ENCODE measurements around the gene MYH6. TPM values are rescaled to one million over a fixed set of nuclear protein-coding genes. Genes with fewer than 3 reads are reported as not detected.
A peak's percentile ranks its signal among the peaks of the same experiment; 100 is the strongest.

The MYH6 gene
- total and polyA plus RNA-seq, 12 donors: 76.6 to 7,525 (median 314) TPM

DNA sequence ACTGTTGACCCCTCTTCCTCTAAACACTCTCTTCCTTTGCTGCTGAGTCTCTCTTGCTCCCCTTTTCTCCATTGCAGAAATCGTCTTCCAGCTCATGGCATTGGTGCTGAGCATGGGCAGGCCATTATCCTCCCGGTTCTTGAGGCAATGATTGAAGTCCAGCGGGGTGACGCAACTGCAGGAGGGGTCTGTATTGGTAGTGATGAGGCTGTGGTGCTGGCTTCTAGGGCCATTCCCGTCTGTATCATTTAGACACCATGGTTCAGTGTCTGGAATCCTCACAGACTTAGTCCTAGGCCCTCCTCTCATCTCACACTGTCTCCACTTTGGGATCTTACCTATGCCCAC lies 54.7 kb downstream of the MYH6 start:
- DNase-seq (no peak), ATAC-seq (no peak)
- 81 to 85% methylated on average over 5 of the region's 5 CpGs for WGBS, 2 donors
- peak overlapping the region in 1 of 10 donors; percentile 63 for H3K4me3 ChIP-seq
- intact Hi-C loops (cut with DNase I): no loop called here
- H3K36me3 ChIP-seq: peaks cover 0 to 14% (median 0%) of the 10 kb centered on the region in 9 donors
- peak overlapping the region in 1 of 10 donors; percentile 70 for H3K27ac ChIP-seq
- TF ChIP-seq, protein P1, sequence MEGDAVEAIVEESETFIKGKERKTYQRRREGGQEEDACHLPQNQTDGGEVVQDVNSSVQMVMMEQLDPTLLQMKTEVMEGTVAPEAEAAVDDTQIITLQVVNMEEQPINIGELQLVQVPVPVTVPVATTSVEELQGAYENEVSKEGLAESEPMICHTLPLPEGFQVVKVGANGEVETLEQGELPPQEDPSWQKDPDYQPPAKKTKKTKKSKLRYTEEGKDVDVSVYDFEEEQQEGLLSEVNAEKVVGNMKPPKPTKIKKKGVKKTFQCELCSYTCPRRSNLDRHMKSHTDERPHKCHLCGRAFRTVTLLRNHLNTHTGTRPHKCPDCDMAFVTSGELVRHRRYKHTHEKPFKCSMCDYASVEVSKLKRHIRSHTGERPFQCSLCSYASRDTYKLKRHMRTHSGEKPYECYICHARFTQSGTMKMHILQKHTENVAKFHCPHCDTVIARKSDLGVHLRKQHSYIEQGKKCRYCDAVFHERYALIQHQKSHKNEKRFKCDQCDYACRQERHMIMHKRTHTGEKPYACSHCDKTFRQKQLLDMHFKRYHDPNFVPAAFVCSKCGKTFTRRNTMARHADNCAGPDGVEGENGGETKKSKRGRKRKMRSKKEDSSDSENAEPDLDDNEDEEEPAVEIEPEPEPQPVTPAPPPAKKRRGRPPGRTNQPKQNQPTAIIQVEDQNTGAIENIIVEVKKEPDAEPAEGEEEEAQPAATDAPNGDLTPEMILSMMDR (IDR thresholded peaks at IDR 0.05): no peak
- peaks cover 0 to 25% (median 9%) of the 10 kb centered on the region in 9 donors for H3K4me1 ChIP-seq
- no peaks in the 10 kb centered on the region for H3K9me3 ChIP-seq
- H3K27me3 ChIP-seq: peaks cover 0 to 45% (median 0%) of the 10 kb centered on the region in 7 donors

DNA sequence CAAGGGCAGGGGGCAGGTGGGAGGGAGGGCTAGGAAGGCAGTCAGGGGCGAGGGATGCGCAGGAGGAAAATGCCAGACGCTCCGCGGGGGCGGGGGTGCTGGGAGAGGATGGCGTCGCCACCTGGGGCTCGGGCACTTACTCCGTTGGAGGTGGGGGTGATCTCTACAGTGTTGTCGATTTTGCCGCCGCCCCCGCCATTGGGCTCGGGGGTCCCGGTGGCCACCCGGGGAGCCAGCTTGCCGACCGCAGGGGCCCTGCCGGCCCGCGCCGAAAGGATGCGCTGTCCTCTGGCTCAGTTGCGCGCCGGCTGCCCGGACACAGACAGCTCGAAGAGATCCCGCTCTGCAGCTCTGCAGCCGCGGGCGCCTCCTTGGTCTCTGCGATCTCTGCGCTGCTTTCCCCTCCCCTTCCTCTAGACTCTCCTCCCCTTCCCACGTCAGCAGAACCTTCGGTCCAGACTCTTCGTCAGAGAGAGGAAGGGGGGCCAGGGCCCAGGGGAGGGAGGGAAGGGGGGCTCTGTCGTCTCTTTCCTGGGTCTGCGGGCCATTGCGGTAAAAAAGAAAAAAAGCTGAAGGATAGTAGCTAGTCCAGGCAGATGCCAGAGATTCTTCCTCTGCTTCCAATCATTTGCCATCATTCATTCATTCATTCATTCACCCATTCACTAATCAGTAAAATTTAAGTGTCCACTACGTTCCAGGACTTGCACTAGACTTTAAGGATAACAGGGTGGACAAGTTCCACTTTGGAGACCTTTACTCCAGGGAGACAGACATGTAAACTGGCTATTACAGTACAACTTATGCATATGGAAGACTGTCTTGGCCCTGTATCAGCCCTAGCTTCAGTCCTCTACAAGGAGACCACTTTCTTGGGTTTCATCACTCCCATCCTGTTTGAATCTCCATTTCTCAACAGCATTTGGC lies 55.3 kb downstream of the MYH6 start, which contains the start of gene SLC22A17:
SLC22A17 (minus strand) TSS at position 382 of the 927 bp plus-strand sequence.
- Histone ChIP-seq H3K9me3 (no peaks in the 10 kb centered on the region), H3K27ac (peak within 1 kb of the TSS in 5 of 10 donors; percentile 13 to 70 (median 58)), H3K4me3 (peak within 1 kb of the TSS; percentile 43 to 79 (median 63)), H3K27me3 (peaks cover 0 to 45% (median 0%) of the 10 kb centered on the region in 7 donors), H3K4me1 (peaks cover 0 to 20% (median 9%) of the 10 kb centered on the region in 9 donors), H3K36me3 (peaks cover 0 to 10% (median 0%) of the 10 kb centered on the region in 9 donors)
- TF ChIP-seq, protein P1 (IDR thresholded peaks at IDR 0.05): peak in 4 of 9 donors; percentile 3 to 43 (median 22)
- DNase-seq (peak; percentile 74 to 85), ATAC-seq (peak; percentile 86 to 96 (median 93))
- intact Hi-C loops (cut with DNase I): no loop called here
- WGBS, 2 donors: 0 to 1% methylated on average over 42 of the region's 42 CpGs

DNA sequence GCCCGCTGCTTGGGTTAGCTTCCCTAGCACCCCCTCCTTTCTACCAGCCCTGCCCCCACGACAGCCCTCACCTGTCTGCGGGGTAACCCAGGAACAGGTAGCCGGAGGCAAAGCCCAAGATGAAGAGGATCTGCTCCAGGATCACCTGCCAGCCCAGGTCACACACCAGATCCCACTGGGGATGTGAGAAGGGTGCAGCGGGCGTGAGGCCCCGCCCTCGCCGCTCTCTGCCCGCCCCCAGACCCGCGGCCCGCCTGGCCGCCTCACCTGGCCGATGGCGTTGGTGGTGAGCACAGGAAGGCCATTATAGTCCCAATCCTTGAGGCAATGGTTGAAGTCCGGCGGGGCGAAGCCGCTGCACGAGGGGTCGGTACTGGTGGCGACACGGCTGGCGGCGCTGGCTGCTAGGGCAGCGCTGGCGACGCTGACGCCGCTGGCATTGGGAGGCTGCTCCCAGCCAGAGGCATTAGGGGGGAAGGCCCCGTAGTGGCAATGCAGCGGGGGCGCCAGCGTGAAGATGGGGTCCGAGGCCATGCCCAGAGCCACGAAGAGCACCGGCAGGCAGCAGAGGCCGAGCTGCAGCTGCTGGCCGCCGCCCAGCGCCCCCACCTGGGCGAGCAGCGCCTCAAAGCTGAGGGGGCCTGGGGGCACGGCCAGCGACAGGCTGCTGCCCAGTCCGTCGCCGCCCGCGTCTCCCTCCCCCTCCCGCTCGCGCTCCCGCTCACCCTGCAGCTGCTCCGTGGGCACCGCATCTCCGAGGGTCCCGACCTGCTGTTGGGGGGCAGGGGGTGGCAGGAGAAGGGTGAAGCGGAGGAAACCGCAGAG lies 56.2 kb downstream of the MYH6 start:
- DNase-seq: peak in 1 of 2 donors; percentile 17
- intact Hi-C loops (cut with DNase I): no loop called here
- peak; percentile 10 to 45 (median 23) for ATAC-seq
- Histone ChIP-seq H3K27me3 (peaks cover 0 to 45% (median 0%) of the 10 kb centered on the region in 7 donors), H3K4me1 (peaks cover 0 to 20% (median 9%) of the 10 kb centered on the region in 9 donors), H3K4me3 (peak overlapping the region; percentile 43 to 79 (median 63)), H3K36me3 (peaks cover 0 to 4% (median 0%) of the 10 kb centered on the region in 9 donors), H3K27ac (peak overlapping the region in 3 of 10 donors; percentile 20 to 70 (median 58)), H3K9me3 (no peaks in the 10 kb centered on the region)
- TF ChIP-seq, protein P1 (IDR thresholded peaks at IDR 0.05): peak in 1 of 9 donors; percentile 4
- WGBS, 2 donors: 12 to 15% methylated on average over 54 to 61 of the region's 61 CpGs

Data from heart right ventricle (tissue), 16 donors.